Activated T-helper 17 cell treated with anti-CD3 and anti-CD28 coated beads, Interleukin-2, amount 50 U/mL, for 72 hours (primary cell): ENCODE data around the gene KRT34. TPM values are rescaled to one million over a fixed set of nuclear protein-coding genes. Genes with fewer than 3 reads are reported as not detected.

ENCODE experiments used
- ATAC-seq: fragments of 150-1000 bp; cut with Tn5 transposase; replicated peaks from 2 replicates; pipeline ENCODE4 v1.10.0; 2021; ENCODE audit warnings: mild to moderate bottlenecking, moderate library complexity
- H3K27ac Mint-ChIP-seq: one replicate; pipeline ENCODE4 v1.8.0; 2022; ENCODE audit warnings: mixed read lengths
- H3K27me3 Mint-ChIP-seq: one replicate; pipeline ENCODE4 v1.8.0; 2022; ENCODE audit warnings: mixed read lengths
- H3K36me3 Mint-ChIP-seq: one replicate; pipeline ENCODE4 v1.8.0; 2022; ENCODE audit warnings: low read depth, mild to moderate bottlenecking, mixed read lengths
- H3K4me1 Mint-ChIP-seq: one replicate; pipeline ENCODE4 v1.8.0; 2022; ENCODE audit warnings: mixed read lengths
- H3K4me3 Mint-ChIP-seq: one replicate; pipeline ENCODE4 v1.8.0; 2022; ENCODE audit warnings: mild to moderate bottlenecking, mixed read lengths
- H3K9me3 Mint-ChIP-seq: one replicate; pipeline ENCODE4 v1.8.0; 2022; ENCODE audit warnings: mixed read lengths
- total RNA-seq, 2 donors: library from RNA; stranded (reverse); gene quantifications; one replicate each; pipeline ENCODE4 v1.2.3, GENCODE V29; 2022

Gene KRT34
- total RNA-seq, 2 donors from 2014 or later: not detected

DNA sequence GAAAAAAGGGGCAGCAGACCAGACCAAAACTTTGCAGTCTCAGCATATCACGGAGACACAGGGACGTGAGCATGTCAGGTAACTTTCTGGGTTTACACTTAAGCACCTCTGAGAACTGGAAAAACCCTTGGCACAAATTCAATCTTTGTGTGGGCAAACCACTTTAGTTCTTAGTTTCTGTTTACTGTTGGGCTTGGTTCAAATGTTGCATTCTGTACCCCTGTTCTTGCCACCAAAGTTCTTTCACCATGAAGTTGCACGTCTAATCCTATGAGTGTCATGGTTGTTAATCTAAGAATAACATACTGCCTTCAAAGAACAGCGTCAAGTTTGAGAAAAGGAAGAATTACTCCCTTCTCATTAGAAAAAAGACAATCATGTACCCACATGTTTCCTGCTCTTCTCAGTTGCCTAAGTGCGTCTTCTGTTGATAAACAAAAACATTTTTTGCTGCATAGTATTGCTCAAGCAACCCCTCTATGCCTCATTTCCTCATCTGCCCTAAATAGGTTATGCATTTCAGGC, 43.1 kb downstream of the KRT34 start:
- Mint-ChIP-seq H3K4me3 (peak overlapping the region; percentile 46), H3K4me1 (peaks cover 48% of the 10 kb centered on the region), H3K27me3 (no peaks in the 10 kb centered on the region), H3K36me3 (no peaks in the 10 kb centered on the region), H3K27ac (peak overlapping the region; percentile 34), H3K9me3 (no peaks in the 10 kb centered on the region)
- ATAC-seq: peak; percentile 70

- no peaks in the 10 kb centered on the region for H3K9me3 Mint-ChIP-seq
- peaks cover 47% of the 10 kb centered on the region for H3K4me1 Mint-ChIP-seq
- peak overlapping the region; percentile 73 for H3K27ac Mint-ChIP-seq
- H3K27me3 Mint-ChIP-seq: no peaks in the 10 kb centered on the region
- H3K4me3 Mint-ChIP-seq: peak overlapping the region; percentile 3
- no peaks in the 10 kb centered on the region for H3K36me3 Mint-ChIP-seq
- no peak for ATAC-seq
Measured at GRCh38 chr17:41335747-41336146, 46.4 kb downstream of the KRT34 start.

DNA sequence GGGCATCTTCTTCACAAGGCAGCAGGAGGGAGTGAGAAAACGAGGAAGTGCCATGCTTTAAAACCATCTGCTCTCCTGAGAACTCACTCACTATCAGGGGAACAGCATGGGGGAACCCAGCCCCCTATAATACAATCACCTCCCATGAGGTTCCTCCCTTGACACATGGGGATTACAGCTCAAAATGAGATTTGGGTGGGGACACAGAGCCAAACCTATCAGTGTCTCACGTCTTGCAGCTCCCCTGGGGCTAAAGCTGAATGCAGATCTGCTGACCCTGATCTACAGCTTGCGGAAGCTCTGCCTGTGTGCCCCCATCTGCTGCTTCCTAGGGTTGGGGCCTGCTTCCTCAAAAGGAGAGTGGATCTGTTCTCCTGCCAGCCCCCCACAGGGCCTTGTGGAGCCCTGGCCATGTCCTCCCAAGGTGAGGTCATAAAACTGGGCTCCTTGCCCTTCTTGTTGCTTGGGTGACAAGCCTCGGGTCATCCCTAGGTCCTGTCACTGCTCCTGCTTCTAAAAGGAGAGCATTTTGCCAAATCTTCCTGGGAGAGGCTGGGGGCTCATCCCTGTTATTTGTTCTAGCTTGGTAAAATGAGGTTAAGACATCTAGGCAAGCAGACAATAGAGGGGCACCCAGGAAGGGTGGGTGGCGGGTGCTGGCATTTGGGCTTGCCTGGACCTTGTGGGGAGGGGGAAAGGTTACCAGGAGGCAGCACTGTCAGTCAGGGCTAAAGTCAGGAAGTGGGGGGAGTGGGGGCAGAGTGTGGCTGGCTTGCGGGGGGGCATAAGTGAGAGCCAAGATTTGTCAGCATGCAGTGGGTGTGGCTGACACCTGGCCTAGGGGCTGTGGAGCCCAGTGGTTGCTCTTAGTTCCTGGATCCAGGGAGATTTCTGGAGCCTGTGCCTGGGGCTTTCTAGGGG, 47.5 kb downstream of the KRT34 start:
- Mint-ChIP-seq H3K9me3 (no peaks in the 10 kb centered on the region), H3K27me3 (no peaks in the 10 kb centered on the region), H3K36me3 (no peaks in the 10 kb centered on the region), H3K4me1 (peaks cover 36% of the 10 kb centered on the region), H3K4me3 (no peak overlapping the region), H3K27ac (peak overlapping the region; percentile 73)
- ATAC-seq: no peak

DNA sequence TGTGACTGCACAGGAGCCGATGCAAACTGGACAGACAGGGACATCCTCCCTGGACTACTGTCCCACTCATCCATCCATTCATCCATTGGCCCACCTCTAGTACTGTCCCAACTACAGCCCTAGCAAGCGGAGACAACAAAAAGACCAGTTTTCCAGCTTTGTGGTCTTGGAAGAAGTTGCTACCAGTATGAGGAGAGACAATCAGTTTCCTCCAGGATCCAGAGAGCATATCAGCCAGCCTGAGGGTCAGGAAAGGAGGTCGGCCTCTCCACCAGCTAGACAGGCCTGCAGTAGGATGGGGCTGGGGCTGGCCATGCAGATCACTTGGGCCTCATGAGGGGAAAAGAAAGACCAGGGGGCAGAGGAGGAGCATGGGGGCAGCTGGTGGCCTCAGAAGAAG, 48.3 kb downstream of the KRT34 start:
- ATAC-seq: no peak
- Mint-ChIP-seq H3K27me3 (no peaks in the 10 kb centered on the region), H3K27ac (peak overlapping the region; percentile 39), H3K9me3 (no peaks in the 10 kb centered on the region), H3K4me1 (peaks cover 28% of the 10 kb centered on the region), H3K4me3 (no peak overlapping the region), H3K36me3 (no peaks in the 10 kb centered on the region)

GRCh38 chr17:41333098-41333497, 49.0 kb downstream of the KRT34 start:
- H3K4me3 Mint-ChIP-seq: no peak overlapping the region
- no peaks in the 10 kb centered on the region for H3K9me3 Mint-ChIP-seq
- no peaks in the 10 kb centered on the region for H3K36me3 Mint-ChIP-seq
- ATAC-seq: no peak
- H3K27me3 Mint-ChIP-seq: no peaks in the 10 kb centered on the region
- peaks cover 31% of the 10 kb centered on the region for H3K4me1 Mint-ChIP-seq
- no peak overlapping the region for H3K27ac Mint-ChIP-seq

DNA sequence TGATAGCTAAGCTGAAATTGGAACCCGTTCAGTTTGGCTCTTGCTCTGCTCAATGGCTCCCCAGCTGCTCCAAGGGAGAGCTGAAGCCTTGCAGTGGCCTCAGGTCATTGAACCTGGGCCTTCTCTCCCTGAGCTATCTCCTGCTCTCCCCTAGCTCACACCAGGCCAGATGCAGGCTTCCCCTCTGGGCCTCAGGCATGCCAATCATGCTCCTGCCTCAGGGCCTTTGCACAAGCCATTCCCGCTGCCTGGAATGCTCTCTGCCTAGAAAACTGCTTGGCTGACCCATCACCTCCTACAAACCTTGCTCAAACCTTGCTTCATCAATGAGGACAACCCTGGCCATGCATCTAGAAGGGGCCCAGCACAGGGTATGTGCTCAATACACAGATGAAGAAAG, 49.9 kb downstream of the KRT34 start:
- H3K27ac Mint-ChIP-seq: peak overlapping the region; percentile 62
- H3K4me3 Mint-ChIP-seq: no peak overlapping the region
- H3K4me1 Mint-ChIP-seq: peaks cover 31% of the 10 kb centered on the region
- H3K9me3 Mint-ChIP-seq: no peaks in the 10 kb centered on the region
- no peaks in the 10 kb centered on the region for H3K36me3 Mint-ChIP-seq
- no peaks in the 10 kb centered on the region for H3K27me3 Mint-ChIP-seq
- no peak for ATAC-seq

DNA sequence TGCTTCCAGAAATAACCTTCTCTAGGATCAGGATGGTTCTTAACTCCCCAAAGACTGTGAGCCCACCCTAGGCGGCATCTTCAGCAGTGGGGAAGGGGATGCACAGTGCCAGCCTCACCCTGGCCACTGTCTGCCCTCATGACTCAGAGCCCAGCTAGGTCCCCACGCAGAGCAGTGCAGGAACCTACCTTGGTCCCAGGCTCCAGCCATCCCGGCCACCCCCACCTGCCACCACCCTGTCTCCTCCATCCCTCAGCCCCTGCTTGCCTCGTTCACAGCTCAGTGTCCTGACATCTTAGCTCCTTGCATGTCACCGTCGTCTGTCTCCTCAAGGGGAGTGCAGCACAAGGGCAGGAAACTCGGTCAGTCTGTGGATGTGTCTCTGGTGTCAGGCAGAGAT, 50.5 kb downstream of the KRT34 start:
- no peak overlapping the region for H3K4me3 Mint-ChIP-seq
- ATAC-seq: no peak
- H3K27ac Mint-ChIP-seq: peak overlapping the region; percentile 38
- H3K27me3 Mint-ChIP-seq: no peaks in the 10 kb centered on the region
- no peaks in the 10 kb centered on the region for H3K36me3 Mint-ChIP-seq
- H3K4me1 Mint-ChIP-seq: peaks cover 31% of the 10 kb centered on the region
- H3K9me3 Mint-ChIP-seq: no peaks in the 10 kb centered on the region

- H3K27ac Mint-ChIP-seq: no peak overlapping the region
- H3K4me3 Mint-ChIP-seq: no peak overlapping the region
- no peaks in the 10 kb centered on the region for H3K27me3 Mint-ChIP-seq
- no peaks in the 10 kb centered on the region for H3K36me3 Mint-ChIP-seq
- ATAC-seq: peak; percentile 31
- peaks cover 19% of the 10 kb centered on the region for H3K4me1 Mint-ChIP-seq
- no peaks in the 10 kb centered on the region for H3K9me3 Mint-ChIP-seq
Measured at GRCh38 chr17:41329279-41329948, 52.7 kb downstream of the KRT34 start.

- Mint-ChIP-seq H3K36me3 (no peaks in the 10 kb centered on the region), H3K27me3 (no peaks in the 10 kb centered on the region), H3K27ac (peak overlapping the region; percentile 54)
Measured at GRCh38 chr17:41328207-41328606, 53.9 kb downstream of the KRT34 start.

More at GRCh38 chr17:41328207-41328606, 53.9 kb downstream of the KRT34 start:
- Mint-ChIP-seq H3K4me1 (peaks cover 19% of the 10 kb centered on the region), H3K9me3 (no peaks in the 10 kb centered on the region), H3K4me3 (no peak overlapping the region)
- no peak for ATAC-seq

Other genes starting within 250 kb of the KRT34 start
- not detected for gene KRTAP4-6, start 241.8 kb downstream of the KRT34 start, total RNA-seq
- gene KRTAP4-5, start 232.5 kb downstream of the KRT34 start, total RNA-seq: not detected
- not detected for gene KRTAP4-4, start 221.6 kb downstream of the KRT34 start, total RNA-seq
- not detected for gene KRTAP4-3, start 214.1 kb downstream of the KRT34 start, total RNA-seq
- gene KRTAP4-2, start 204.1 kb downstream of the KRT34 start, total RNA-seq: not detected
- not detected for gene KRTAP4-1, start 197.4 kb downstream of the KRT34 start, total RNA-seq
- not detected for gene KRTAP9-1, start 192.4 kb downstream of the KRT34 start, total RNA-seq
- not detected for gene KRTAP9-2, start 155.7 kb downstream of the KRT34 start, total RNA-seq
- gene KRTAP9-3, start 149.9 kb downstream of the KRT34 start, total RNA-seq: not detected
- gene KRTAP9-8, start 144.3 kb downstream of the KRT34 start, total RNA-seq: not detected
- not detected for gene KRTAP9-4, start 132.6 kb downstream of the KRT34 start, total RNA-seq
- gene KRTAP9-9, start 126.9 kb downstream of the KRT34 start, total RNA-seq: not detected
- gene KRTAP9-6, start 116.9 kb downstream of the KRT34 start, total RNA-seq: not detected
- not detected for gene KRTAP9-7, start 106.6 kb downstream of the KRT34 start, total RNA-seq
- not detected for gene KRTAP29-1, start 79.5 kb downstream of the KRT34 start, total RNA-seq
- under 1 TPM; 0.15 to 0.26 TPM for gene KRTAP16-1, start 73.0 kb downstream of the KRT34 start, total RNA-seq
- not detected for gene KRTAP17-1, start 66.6 kb downstream of the KRT34 start, total RNA-seq
- not detected for gene KRT33A, start 31.5 kb downstream of the KRT34 start, total RNA-seq
- not detected for gene KRT33B, start 12.5 kb downstream of the KRT34 start, total RNA-seq
- gene KRT31, start 15.3 kb upstream of the KRT34 start, total RNA-seq: not detected
- gene KRT37, start 42.3 kb upstream of the KRT34 start, total RNA-seq: not detected
- not detected for gene KRT38, start 58.7 kb upstream of the KRT34 start, total RNA-seq
- gene KRT32, start 85.1 kb upstream of the KRT34 start, total RNA-seq: not detected
- not detected for gene KRT35, start 98.8 kb upstream of the KRT34 start, total RNA-seq
- gene KRT36, start 107.6 kb upstream of the KRT34 start, total RNA-seq: not detected
- gene KRT13, start 123.3 kb upstream of the KRT34 start, total RNA-seq: not detected
- gene KRT15, start 136.6 kb upstream of the KRT34 start, total RNA-seq: not detected
- not detected for gene KRT19, start 146.0 kb upstream of the KRT34 start, total RNA-seq
- not detected for gene KRT9, start 189.8 kb upstream of the KRT34 start, total RNA-seq
- not detected for gene KRT14, start 204.6 kb upstream of the KRT34 start, total RNA-seq
- not detected for gene KRT16, start 230.5 kb upstream of the KRT34 start, total RNA-seq
- 1 to 10 TPM in 1 of 2 donors, under 1 TPM in 1; 0.58 to 2.5 TPM for gene KRT17, start 242.3 kb upstream of the KRT34 start, total RNA-seq